GM10266 (cell line): ENCODE measurements around the gene PLEKHB2.

Source experiments
- DNase-seq: peaks from one replicate; pipeline ENCODE4 v3.0.0; 2012; ENCODE audit errors: extremely low spot score
- TF ChIP-seq, protein P1 (sequence below): IDR thresholded peaks from 2 replicates; pipeline ENCODE4 v1.5.1; 2012; ENCODE audit warnings: mild to moderate bottlenecking, low read depth; ENCODE audit not compliant: control insufficient read depth, insufficient read depth; ENCODE audit errors: missing control alignments

Gene PLEKHB2

DNA sequence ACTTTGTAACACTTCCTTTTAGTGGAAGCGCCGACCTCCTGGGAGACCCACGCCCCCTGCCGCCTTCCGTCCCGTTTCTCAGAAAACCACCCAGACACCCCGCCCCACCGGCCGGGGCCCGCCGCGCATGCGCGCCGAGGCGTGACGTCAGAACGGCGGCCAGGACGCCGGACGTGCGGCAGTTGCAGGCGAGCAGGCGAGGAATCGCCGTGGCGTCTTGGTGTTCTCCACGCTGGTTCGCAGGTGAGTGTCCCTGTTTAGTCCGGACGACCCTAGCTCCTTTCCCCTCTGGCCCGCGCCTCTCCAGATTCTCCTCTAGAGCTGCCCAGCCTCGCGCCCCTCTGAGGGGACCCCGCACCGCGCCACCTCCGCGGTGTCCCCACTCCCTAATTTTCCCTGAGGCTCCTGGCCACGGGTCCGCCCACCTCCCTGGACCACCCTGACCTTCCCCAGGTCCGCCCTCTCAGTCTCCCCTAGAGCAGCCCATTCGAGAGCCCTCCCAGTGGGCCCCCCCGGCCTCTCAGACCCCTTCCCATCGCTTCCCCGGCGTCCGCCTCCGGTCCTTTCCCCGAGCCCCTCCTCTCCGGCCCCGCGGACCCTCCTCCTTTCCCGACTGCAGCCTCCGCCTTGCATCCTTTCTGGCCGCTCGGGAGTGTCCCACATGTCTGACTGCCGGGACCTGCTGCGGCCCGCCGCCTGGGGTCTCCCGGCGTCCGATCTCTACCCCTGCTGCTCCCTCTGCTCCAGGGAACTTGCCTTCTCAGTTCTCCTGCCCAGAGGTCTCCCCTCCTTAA, at the start of gene PLEKHB2:
TSS of gene PLEKHB2 (plus strand) at position 181 of the 794 bp plus-strand sequence. CDS start 15,606 bp downstream, outside the sequence.
- peak; percentile 93 for DNase-seq
- TF ChIP-seq, protein P1, sequence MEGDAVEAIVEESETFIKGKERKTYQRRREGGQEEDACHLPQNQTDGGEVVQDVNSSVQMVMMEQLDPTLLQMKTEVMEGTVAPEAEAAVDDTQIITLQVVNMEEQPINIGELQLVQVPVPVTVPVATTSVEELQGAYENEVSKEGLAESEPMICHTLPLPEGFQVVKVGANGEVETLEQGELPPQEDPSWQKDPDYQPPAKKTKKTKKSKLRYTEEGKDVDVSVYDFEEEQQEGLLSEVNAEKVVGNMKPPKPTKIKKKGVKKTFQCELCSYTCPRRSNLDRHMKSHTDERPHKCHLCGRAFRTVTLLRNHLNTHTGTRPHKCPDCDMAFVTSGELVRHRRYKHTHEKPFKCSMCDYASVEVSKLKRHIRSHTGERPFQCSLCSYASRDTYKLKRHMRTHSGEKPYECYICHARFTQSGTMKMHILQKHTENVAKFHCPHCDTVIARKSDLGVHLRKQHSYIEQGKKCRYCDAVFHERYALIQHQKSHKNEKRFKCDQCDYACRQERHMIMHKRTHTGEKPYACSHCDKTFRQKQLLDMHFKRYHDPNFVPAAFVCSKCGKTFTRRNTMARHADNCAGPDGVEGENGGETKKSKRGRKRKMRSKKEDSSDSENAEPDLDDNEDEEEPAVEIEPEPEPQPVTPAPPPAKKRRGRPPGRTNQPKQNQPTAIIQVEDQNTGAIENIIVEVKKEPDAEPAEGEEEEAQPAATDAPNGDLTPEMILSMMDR = no peak

GRCh38 chr2:131056204-131056931, 48.8 kb upstream of the PLEKHB2 start:
- no peak for DNase-seq
- TF ChIP-seq, protein P1 = no peak

GRCh38 chr2:131056932-131057287, 48.2 kb upstream of the PLEKHB2 start:
- DNase-seq = no peak
- TF ChIP-seq, protein P1 = no peak

GRCh38 chr2:131058214-131058843, 46.8 kb upstream of the PLEKHB2 start:
- no peak for DNase-seq
- TF ChIP-seq, protein P1 = no peak

DNA sequence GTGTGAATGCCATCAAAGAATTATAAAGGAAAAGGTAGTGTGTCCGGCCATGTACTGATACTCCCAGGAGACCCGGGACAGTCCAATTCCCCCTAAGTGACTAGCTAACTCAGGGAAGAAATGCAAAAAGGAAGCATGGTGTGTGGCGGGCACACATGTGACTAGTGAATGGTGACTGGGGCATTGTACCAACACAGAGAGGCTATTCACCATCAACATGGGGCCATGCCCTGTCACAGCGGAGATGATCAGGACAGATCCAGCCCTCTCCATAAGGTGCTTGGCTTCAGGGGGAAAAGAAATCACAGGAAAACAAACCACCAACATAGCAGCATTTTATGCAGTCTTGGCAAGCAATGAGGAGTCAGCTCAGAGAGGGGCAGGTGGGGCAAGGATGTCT, 46.2 kb upstream of the PLEKHB2 start:
- TF ChIP-seq, protein P1 = no peak

DNA sequence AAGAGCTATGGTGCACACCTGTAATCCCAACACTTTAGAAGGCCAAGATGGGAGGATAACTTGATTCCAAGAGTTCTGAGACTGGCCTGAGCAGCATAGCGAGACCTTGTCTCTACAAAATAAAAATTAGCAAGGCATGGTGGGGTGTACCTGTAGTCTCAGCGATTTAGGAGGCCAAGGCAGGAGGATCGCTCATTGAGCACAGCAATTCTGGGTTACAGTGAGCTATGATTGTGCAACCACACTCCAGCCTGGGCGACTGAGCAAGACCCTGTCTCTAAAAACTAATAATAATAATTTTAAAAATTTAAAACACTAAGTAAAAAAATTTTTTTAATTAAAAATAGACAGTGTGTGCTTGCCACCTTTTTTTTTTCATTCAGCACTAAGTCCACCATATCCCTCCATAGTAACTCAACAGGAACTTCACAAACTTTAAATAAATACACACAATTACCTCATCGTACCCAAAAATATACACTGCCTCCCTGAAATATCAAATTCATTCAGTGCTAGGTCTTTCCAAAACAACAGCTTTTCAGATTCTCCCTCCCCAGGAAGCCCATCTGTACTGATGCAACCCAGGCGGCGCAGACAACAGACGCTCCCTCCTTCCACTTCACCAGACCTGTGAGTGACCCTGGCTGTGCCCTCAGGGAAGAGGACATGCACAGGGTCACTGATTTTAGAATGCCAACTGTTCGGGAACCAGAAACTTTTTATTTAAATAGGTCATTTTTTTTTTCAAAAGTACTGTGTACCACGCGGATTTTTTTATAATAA, 41.4 kb upstream of the PLEKHB2 start:
- TF ChIP-seq, protein P1 = no peak
- no peak for DNase-seq

More for the DNA sequence above, 46.2 kb upstream of the PLEKHB2 start:
- DNase-seq = no peak
